Mesenchymal stem cell (in vitro differentiated cells and primary cell): ENCODE results near the gene ENTPD5.
A peak's percentile ranks its signal among the peaks of the same experiment; 100 is the strongest.
"Not testable (repeated sequence)": the region's sequence is repeated elsewhere in the genome, so short reads cannot be mapped to it uniquely, and the experiment has no call there.

Source experiments
- DNase-seq: peaks from one replicate; pipeline ENCODE4 v3.0.0-alpha.2; 2013
- H2AFZ ChIP-seq: one replicate; pipeline ENCODE4 v1.6.1; 2013; ENCODE audit warnings: low read depth, mild to moderate bottlenecking, control low read depth, inconsistent platforms, low read length, moderate library complexity
- H2AK5ac ChIP-seq: 2 replicates; pipeline ENCODE4 v1.6.1; 2013; ENCODE audit warnings: low read length, moderate library complexity, mild to moderate bottlenecking, inconsistent platforms; ENCODE audit not compliant: severe bottlenecking
- H2BK120ac ChIP-seq: one replicate; pipeline ENCODE4 v1.6.1; 2013; ENCODE audit warnings: low read depth, mild to moderate bottlenecking, inconsistent platforms, low read length, moderate library complexity
- H2BK12ac ChIP-seq, 2 experiments: one replicate each; pipeline ENCODE4 v1.6.1; 2013; ENCODE audit warnings: inconsistent platforms in 2 of 2, low read length in 2 of 2, mild to moderate bottlenecking in 2 of 2, moderate library complexity in 2 of 2, control low read depth in 1 of 2
- H2BK15ac ChIP-seq: one replicate; pipeline ENCODE4 v1.6.1; 2013; ENCODE audit warnings: mild to moderate bottlenecking, low read depth, inconsistent platforms; ENCODE audit not compliant: poor library complexity, severe bottlenecking
- H2BK5ac ChIP-seq: 2 replicates; pipeline ENCODE4 v1.6.1; 2013; ENCODE audit warnings: low read depth, mild to moderate bottlenecking, low read length, control low read depth, inconsistent platforms; ENCODE audit not compliant: poor library complexity, severe bottlenecking
- H3K14ac ChIP-seq, 2 experiments: one replicate each; pipeline ENCODE4 v1.6.1; 2013; ENCODE audit warnings: inconsistent platforms in 2 of 2, low read length in 2 of 2, control low read depth in 1 of 2, mild to moderate bottlenecking in 1 of 2, moderate library complexity in 1 of 2
- H3K18ac ChIP-seq, 2 experiments: one replicate each; pipeline ENCODE4 v1.6.1; 2013; ENCODE audit warnings: inconsistent platforms in 2 of 2, low read length in 2 of 2, control low read depth in 1 of 2, low read depth in 1 of 2, mild to moderate bottlenecking in 1 of 2
- H3K23ac ChIP-seq, 2 experiments: one replicate each; pipeline ENCODE4 v1.6.1; 2013; ENCODE audit warnings: inconsistent platforms in 2 of 2, low read length in 2 of 2, mild to moderate bottlenecking in 2 of 2, moderate library complexity in 2 of 2, control low read depth in 1 of 2
- H3K27ac ChIP-seq: 2 replicates; pipeline ENCODE4 v1.5.1; 2013; ENCODE audit warnings: mild to moderate bottlenecking, moderate library complexity, low read length, control low read depth, inconsistent platforms; ENCODE audit not compliant: poor library complexity, severe bottlenecking
- H3K27me3 ChIP-seq, 2 experiments: 2 replicates each; pipeline versions ENCODE4 v1.6.1 to v1.7.0; 2013; ENCODE audit warnings: low read length in 2 of 2, mild to moderate bottlenecking in 2 of 2, moderate library complexity in 2 of 2, control low read depth in 1 of 2, inconsistent platforms in 1 of 2; ENCODE audit not compliant: control insufficient read depth in 1 of 2, insufficient read depth in 1 of 2
- H3K36me3 ChIP-seq, 2 experiments: 2 replicates each; pipeline versions ENCODE4 v1.6.1 to v1.7.0; 2013; ENCODE audit warnings: low read length in 2 of 2, control low read depth in 1 of 2, inconsistent platforms in 1 of 2, low read depth in 1 of 2, mild to moderate bottlenecking in 1 of 2; ENCODE audit not compliant: insufficient read depth in 2 of 2, control insufficient read depth in 1 of 2
- H3K4ac ChIP-seq, 2 experiments: one replicate each; pipeline ENCODE4 v1.6.1; 2013; ENCODE audit warnings: inconsistent platforms in 2 of 2, low read length in 2 of 2, mild to moderate bottlenecking in 2 of 2, moderate library complexity in 2 of 2, control low read depth in 1 of 2, low read depth in 1 of 2
- H3K4me1 ChIP-seq: 2 replicates; pipeline ENCODE4 v1.6.1; 2013; ENCODE audit warnings: low read depth, low read length, control low read depth; ENCODE audit not compliant: control insufficient read depth, insufficient read depth
- H3K4me2 ChIP-seq: 2 replicates; pipeline ENCODE4 v1.6.1; 2013; ENCODE audit warnings: low read length, mild to moderate bottlenecking, inconsistent platforms; ENCODE audit not compliant: poor library complexity, severe bottlenecking
- H3K4me3 ChIP-seq, 2 experiments: 2 replicates each; pipeline versions ENCODE4 v1.5.1 to v1.7.0; 2013; ENCODE audit warnings: low read length in 2 of 2, mild to moderate bottlenecking in 2 of 2, control low read depth in 1 of 2, low read depth in 1 of 2; ENCODE audit not compliant: insufficient read depth in 1 of 2
- H3K79me1 ChIP-seq: replicated peaks from 2 replicates; pipeline ENCODE4 v1.6.1; 2013; ENCODE audit warnings: mild to moderate bottlenecking, control low read depth, low read length, inconsistent platforms; ENCODE audit not compliant: poor library complexity, severe bottlenecking
- H3K9ac ChIP-seq: 2 replicates; pipeline ENCODE4 v1.7.0; 2013; ENCODE audit warnings: mild to moderate bottlenecking, low read length, moderate library complexity
- H3K9me3 ChIP-seq: 2 replicates; pipeline ENCODE4 v1.7.0; 2013; ENCODE audit warnings: mild to moderate bottlenecking, low read length; ENCODE audit not compliant: control insufficient read depth
- H4K8ac ChIP-seq: one replicate; pipeline ENCODE4 v1.6.1; 2013; ENCODE audit warnings: inconsistent platforms, mild to moderate bottlenecking, low read length, moderate library complexity
- H4K91ac ChIP-seq: one replicate; pipeline ENCODE4 v1.6.1; 2013; ENCODE audit warnings: mild to moderate bottlenecking, low read length, inconsistent platforms
- WGBS: methylation state at CpG from one replicate; pipeline ENCODE4 v1.1.7; 2013; ENCODE audit warnings: mixed read lengths; 5-methylcytosine and 5-hydroxymethylcytosine counted together

Gene ENTPD5

DNA sequence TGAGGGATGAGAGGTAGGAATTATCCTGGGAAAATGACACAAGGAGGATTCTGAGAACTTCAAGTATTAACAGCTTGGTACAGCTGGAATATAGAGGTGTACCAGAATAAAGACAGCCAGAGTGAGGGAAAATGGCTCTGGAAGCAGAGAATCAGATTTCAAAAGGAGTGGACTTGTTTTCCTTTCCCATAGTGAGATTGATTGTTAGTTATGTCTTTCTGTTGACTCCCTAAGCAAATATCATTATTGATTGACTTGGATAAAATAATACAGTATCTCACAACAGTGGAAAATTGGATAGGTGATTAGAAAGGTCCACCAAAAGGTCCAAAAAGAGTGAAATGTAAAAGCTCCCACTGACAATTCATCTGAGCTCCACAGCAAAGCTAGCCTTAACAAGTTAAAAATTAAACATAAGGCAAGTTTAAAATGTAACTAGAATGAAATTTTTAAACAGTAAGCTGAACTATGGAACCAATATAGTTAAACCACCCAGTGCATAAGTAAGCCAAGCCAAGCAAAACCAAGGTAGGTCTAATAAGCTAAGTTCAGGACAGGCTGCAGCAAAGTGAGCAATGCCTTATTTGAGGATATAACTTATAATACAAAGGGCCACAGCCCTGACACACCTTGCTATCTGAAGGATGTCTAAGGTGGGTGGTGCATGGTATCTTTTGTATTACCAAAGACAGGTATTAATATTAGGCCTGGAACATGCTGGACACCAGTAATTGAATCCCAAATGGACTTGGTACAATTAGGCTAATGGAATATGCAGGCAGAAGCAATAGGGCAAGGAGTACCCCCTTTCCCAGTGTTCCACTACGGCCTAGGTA, 21.8 kb downstream of the ENTPD5 start:
- Histone ChIP-seq H3K4me3 (no peak overlapping the region), H3K4me2 (no peak overlapping the region), H3K79me1 (peaks cover 4% of the 10 kb centered on the region), H3K23ac (no peak overlapping the region), H2BK15ac (no peak overlapping the region), H3K27me3 (no peaks in the 10 kb centered on the region), H4K91ac (no peak overlapping the region), H3K4ac (no peak overlapping the region), H2BK5ac (peak overlapping the region; percentile 46), H4K8ac (no peak overlapping the region), H2BK12ac (no peak overlapping the region), H3K4me1 (peaks cover 6% of the 10 kb centered on the region), H3K14ac (no peak overlapping the region), H3K9me3 (no peaks in the 10 kb centered on the region), H3K9ac (no peak overlapping the region), H3K36me3 (peaks cover 6 to 22% of the 10 kb centered on the region in 2 experiments), H2AK5ac (peak overlapping the region; percentile 5), H3K18ac (no peak overlapping the region), H2AFZ (no peak overlapping the region), H3K27ac (peak overlapping the region; percentile 93), H2BK120ac (no peak overlapping the region)
- WGBS, result 100% methylated on average over 1 of the region's 1 CpG
- no peak for DNase-seq

DNA sequence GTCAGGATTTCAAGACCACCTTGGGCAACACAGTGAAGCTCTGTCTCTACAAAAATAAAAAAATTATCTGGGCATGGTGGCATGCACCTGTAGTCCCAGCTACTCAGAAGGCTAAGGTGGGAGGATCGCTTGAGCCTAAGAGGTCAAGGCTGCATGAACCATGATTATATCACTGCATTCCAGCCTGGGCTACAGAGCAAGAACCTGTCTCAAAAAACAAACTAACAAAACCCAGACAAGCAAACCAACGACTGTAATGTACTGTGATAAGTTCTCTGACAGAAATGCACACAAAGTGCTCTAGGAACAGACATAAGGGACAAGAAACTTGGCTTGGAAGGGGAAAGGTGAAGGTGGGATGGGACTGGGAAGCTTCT, 22.4 kb downstream of the ENTPD5 start:
- H2BK15ac ChIP-seq, result no peak overlapping the region
- H2BK12ac ChIP-seq, result no peak overlapping the region
- H3K9me3 ChIP-seq, result no peaks in the 10 kb centered on the region
- no peak overlapping the region for H3K9ac ChIP-seq
- no peak overlapping the region for H3K4me2 ChIP-seq
- DNase-seq, result no peak
- H2AK5ac ChIP-seq, result peak overlapping the region; percentile 68
- H3K14ac ChIP-seq, result no peak overlapping the region
- no peak overlapping the region for H4K91ac ChIP-seq
- H3K36me3 ChIP-seq, result peaks cover 6 to 22% of the 10 kb centered on the region in 2 experiments
- H4K8ac ChIP-seq, result no peak overlapping the region
- H3K79me1 ChIP-seq, result peaks cover 4% of the 10 kb centered on the region
- peak overlapping the region; percentile 46 for H2BK5ac ChIP-seq
- H2AFZ ChIP-seq, result no peak overlapping the region
- H3K4me1 ChIP-seq, result peaks cover 6% of the 10 kb centered on the region
- 88% methylated on average over 2 of the region's 2 CpGs for WGBS
- H3K27ac ChIP-seq, result peak overlapping the region; percentile 93
- H3K4ac ChIP-seq, result no peak overlapping the region
- no peak overlapping the region for H3K4me3 ChIP-seq
- no peaks in the 10 kb centered on the region for H3K27me3 ChIP-seq
- H2BK120ac ChIP-seq, result no peak overlapping the region
- H3K23ac ChIP-seq, result no peak overlapping the region
- no peak overlapping the region for H3K18ac ChIP-seq

DNA sequence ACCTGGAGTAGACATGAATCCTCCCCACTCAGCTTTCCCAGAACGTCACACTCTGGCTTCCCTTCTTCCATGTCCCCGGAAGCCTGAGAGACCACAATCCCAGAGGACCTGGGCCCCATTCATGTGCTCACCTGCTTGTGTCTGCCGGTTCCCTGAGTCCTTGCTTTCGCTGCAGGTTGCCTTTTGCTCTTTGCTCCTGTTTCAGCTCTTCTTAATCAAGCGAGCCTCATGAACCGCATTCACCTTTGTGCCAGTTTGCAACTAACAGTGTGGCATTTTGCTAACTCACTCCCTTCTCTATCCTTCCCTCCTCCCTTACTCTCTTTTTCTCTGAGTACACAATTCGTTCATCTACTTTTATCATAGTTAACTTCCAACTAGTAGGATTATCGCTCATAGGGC, 23.1 kb downstream of the ENTPD5 start:
- Histone ChIP-seq H3K36me3 (peaks cover 6 to 22% of the 10 kb centered on the region in 2 experiments), H3K14ac (no peak overlapping the region), H2AFZ (no peak overlapping the region), H4K91ac (no peak overlapping the region), H4K8ac (peak overlapping the region; percentile 12), H3K4ac (no peak overlapping the region), H3K4me2 (no peak overlapping the region), H2BK5ac (no peak overlapping the region), H3K27ac (no peak overlapping the region), H3K9ac (no peak overlapping the region), H3K23ac (no peak overlapping the region), H3K9me3 (no peaks in the 10 kb centered on the region), H3K18ac (no peak overlapping the region), H2AK5ac (peak overlapping the region; percentile 94), H3K27me3 (no peaks in the 10 kb centered on the region), H2BK15ac (no peak overlapping the region), H3K4me3 (no peak overlapping the region), H3K4me1 (peaks cover 9% of the 10 kb centered on the region), H3K79me1 (peaks cover 4% of the 10 kb centered on the region), H2BK120ac (no peak overlapping the region), H2BK12ac (no peak overlapping the region)
- no peak for DNase-seq
- 96% methylated on average over 8 of the region's 8 CpGs for WGBS

DNA sequence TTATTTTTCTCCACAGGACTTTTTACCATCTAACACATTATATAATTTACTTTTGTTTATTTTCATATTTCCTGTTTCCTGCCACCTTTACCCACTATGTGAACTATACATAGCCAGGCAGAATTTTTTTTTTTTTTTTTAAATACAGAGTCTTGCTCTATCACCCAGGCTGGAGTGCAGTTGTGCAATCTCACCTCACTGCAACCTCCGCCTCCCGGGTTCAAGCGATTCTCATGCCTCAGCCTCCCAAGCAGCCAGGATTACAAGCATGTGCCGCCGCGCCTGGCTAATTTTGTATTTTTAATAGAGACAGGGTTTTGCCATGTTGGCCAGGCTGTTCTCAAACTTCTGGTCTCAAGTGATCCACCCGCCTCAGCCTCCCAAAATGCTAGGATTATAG, 24.2 kb downstream of the ENTPD5 start:
- not testable (repeated sequence) for DNase-seq

More for the DNA sequence above, 24.2 kb downstream of the ENTPD5 start:
- not testable (repeated sequence) for H2BK5ac ChIP-seq, H3K23ac ChIP-seq, H4K91ac ChIP-seq, H3K18ac ChIP-seq, H3K27ac ChIP-seq, H3K9me3 ChIP-seq, H4K8ac ChIP-seq, H2BK15ac ChIP-seq, H3K4ac ChIP-seq, H3K4me1 ChIP-seq, H3K14ac ChIP-seq, H2AFZ ChIP-seq, H3K27me3 ChIP-seq, H2AK5ac ChIP-seq, H3K4me2 ChIP-seq, H3K79me1 ChIP-seq, H2BK12ac ChIP-seq, H3K4me3 ChIP-seq, H2BK120ac ChIP-seq, H3K9ac ChIP-seq
- peaks cover 4 to 22% of the 10 kb centered on the region in 2 experiments for H3K36me3 ChIP-seq
- 95% methylated on average over 7 of the region's 7 CpGs for WGBS
